GM18907 (cell line): ENCODE measurements around the gene PIGR.

Source experiments
- ATAC-seq: cut with Tn5 transposase; IDR thresholded peaks from one replicate; pipeline ENCODE4 v1.9.1; 2021; ENCODE audit warnings: mild to moderate bottlenecking, moderate library complexity; ENCODE audit not compliant: unreplicated experiment

PIGR gene

DNA sequence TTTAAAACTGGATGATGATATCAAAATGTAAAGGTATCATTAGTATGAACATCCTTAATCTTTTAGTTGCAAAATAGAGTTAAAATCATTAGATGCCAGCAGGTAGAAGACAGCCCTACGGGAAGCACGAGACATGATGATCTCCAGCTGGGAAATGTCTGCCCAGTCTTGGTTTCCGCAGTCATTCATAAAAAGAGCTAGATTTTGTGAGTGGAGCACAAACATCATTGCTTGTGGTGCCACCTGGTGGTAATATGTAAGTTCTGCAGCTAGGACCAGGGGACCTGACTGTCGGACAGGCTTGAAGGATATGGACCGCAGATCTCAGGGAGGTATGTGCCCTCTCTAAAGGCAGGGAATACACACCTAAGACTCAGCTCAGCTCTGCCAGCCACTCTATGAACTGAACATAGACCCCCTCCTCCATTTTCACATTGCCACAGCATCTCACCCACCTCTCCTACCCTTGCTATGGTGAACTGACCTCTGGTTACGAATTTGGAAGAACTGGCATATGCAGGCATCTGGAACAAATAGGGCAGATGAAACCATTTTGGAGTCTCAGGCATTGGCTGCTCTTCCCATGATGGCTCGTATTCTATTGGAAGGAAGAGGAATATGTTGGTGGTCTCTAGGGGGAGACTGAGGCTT lies 33.7 kb downstream of the PIGR start:
- peak; percentile 41 for ATAC-seq

DNA sequence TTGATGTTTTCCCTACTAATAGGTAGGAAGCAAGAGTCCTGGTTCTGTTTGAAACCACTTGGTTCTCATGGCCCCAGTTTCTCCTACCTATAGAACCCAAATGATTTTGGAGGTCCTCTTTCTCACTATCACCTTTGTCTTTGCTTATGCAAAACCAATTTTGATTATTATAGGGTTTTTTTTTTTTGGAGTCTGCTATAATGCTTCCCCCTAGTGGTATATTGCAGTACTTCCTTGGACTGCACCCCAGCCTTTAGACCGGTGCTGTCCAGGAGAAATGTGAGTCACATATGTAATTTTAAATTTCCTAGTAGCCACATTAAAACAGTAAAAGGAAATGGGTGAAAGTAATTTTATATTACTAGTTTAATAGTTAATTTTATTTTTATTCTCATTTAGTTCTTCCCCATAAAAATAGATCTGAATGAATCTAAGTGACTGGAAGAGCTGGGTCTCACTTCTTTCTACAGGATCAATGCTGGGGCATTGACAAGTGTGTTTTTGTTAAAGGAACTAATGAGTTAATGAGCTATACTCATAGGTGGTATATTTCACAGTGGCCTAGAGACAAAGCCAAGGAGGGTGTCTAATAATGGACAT lies 35.1 kb downstream of the PIGR start:
- ATAC-seq: no peak

DNA sequence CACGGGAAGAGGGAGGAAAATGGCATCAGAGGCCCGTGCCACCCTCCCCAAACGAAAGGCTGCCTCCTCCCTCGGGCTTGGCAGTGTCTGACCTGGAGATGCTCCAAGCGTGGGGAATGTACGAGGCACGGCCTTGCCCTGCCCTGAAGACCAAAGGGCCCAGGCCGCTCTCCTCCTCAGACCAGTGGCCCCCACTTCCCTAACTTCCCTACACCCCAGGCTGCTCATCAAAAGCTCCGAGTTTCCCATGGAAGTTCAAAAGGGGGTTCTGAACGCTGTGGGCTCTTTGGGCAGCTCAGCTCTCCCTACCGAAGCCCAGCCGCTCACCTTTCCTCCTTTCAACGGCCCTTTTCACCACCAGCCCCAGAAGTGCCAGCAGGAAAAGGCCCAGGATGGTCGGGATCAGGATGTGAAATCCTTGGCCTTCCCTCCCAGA lies 36.4 kb downstream of the PIGR start:
- no peak for ATAC-seq

DNA sequence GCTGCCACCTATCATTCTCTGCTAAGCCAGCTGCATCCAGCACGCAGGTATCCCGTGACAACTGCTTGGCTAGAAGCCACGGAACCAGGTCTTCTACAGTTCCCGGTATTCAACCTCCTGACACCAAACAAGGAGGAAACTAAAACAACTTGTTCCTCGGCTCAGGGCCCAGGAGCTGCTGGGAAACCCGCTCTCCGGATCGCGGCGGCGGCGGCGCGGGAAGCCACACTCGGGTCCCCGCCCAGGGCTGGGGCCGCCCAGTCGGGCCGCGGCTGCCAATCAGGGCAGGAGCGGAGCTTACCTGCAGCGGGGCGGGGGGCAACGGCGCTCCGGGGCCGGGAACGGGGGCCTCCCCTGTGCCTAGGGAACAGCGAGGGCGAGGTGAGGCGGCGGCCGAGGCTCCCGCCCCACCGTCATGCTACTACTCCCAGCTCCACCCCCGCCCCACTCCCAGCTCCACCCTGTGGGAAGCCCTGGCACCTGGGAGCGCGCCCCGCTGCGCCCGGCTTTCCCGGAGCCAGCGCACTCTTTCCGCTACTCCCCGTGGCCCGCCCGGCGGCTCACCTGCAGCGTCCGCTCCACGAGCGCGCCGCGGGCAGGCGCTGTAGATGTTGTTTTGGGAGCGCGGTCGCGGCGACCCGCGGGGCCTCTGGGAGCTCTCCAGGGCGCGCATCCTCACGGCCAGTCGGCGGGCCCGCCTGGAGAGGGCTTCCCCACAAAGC lies 36.9 kb downstream of the PIGR start:
- ATAC-seq: no peak

DNA sequence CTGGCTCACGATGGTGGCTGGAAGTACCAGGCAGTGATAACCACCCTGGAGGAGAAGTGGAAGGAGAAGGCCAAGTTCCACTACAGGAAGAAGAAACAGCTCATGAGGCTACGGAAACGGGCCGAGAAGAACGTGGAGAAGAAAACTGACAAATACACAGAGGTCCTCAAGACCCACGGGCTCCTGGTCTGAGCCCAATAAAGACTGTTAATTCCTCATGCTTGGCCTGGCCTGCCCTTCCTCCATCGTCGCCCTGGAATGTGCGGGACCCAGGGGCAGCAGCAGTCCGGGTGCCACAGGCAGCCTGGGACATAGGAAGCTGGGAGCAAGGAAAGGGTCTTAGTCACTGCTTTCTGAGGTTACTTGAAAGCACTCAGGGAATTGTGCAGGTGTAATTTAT lies 38.2 kb downstream of the PIGR start:
- no peak for ATAC-seq

DNA sequence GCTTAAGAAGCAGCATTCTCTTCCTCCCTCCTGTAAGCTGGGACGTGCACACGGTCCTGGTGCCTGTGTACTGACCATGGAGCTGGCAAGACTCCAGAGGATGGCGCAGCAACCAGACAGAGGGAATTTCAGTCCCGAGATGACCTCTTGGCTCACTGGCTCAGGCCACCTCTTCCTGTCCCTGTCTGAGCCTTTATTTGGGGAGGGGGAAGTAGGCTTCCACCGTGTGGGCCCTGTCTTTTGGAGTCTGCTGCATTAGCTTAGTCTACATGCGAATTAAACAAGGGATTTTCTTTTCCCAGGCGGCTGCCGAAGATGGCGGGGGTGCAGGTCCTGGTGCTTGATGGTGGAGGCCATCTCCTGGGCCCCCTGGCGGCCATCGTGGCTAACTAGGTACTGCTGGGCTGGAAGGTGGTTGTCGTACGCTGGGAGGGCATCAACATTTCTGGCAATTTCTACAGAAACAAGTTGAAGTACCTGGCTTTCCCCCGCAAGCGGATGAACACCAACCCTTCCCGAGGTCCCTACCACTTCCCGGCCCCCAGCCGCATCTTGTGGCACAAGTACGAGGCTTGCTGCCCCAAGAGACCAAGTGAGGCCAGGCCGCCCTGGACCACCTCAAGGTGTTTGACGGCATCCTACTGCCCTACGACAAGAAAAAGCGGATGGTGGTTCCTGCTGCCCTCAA lies 38.8 kb downstream of the PIGR start:
- no peak for ATAC-seq

DNA sequence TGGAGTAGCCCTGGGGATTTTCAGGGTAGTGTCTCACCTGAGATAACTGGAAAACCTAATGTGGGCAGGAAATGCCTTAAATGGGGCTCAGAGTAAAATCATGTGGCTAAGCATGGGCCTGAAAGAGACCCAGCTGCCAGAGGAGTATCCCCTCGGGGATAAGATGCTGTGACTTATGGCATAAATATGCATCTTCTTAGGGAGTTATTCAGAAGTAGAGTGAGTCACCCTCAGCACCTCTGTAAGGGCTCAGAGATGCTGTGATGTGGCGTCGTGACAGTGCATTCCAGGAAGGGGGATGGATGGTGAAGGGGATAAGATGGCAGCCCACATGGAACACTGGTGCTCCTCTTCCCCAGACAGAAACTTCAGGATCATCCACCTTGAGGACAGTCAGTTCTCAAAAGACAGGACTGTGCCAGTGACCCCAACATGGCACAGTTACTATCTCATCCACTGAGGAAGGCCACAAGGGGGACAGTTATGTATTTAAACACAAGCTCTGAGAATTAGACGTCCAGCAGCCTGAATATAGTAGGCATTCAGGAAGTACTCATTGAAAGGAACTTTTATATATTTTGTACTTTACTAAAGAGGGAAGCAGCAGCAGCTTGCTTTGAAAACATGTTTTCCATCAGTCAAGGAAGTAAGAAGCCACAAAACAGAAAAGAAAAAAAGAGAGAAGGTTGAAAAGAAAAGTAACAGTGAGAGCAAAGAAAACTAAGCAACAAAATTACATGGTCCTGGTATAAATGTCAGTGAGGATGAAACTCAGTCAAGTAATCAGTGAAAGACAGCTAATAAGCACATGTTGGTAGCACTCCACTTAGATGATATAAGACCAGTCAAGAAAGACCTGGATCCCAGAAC lies 40.7 kb downstream of the PIGR start:
- ATAC-seq: peak; percentile 79

DNA sequence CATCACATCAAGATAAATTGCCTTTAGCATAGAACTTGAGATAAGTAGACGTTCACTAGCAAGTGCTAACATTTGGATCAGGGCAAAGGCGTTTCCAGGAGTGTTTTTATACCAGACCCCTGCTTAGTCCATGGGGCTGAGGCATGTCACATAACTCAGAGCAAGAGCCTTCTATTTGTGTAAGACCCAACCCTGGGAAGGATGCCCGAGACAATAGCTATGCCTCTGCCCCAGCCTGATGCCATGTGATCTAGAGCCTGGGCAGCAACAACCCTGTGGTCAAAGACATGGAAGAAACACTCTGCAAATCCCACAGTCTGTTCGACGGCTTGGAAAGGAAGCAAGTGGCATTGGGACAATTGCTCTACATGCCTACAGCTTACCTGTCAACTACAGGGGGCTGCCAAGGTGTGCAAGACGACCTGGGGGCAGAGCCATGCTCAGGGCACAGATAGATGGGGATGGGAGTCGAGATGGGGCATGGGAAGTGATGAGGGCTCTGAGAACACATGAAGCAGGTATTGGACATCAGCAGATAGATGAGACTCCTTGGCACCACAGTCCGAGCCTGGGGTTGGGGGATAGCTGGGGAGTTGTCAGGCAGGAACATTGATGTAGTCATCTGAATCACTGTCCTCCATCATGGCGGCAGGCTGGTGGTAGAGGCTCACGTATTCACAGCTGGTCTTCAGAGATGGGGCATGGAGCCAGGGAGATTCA lies 41.7 kb downstream of the PIGR start:
- ATAC-seq: no peak

DNA sequence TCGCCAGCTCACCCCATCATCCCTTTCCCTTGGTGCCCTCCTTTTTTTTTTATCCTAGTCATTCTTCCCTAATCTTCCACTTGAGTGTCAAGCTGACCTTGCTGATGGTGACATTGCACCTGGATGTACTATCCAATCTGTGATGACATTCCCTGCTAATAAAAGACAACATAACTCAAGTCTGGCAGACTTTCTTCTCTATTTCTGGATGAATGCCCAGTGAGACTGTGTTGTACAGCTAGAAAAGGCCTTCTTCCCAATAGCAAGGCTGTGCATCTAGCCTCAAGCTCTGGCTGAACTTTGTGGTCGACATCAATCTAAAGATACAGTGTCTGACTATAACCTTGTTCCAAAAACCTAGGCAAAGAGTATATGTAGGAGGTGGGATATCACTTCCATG lies 42.6 kb downstream of the PIGR start:
- no peak for ATAC-seq

DNA sequence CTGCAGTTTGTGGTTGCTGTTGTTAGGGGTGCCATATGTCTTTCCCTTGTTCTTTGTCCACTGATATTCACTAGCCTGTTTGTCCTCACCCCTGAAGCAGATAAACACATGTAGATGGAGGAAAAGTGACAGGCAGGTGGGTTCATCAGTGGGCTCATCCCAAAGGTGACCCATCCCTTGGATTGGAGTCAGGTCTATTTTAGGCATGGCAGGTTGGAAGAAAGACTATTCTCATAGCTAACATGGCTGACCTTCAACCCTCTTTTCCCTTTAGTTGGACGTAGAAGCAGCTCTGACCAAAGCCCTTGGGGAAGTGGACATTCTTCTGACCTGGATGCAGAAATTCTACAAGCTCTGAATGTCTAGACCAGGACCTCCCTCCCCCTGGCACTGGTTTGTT lies 43.6 kb downstream of the PIGR start:
- no peak for ATAC-seq

DNA sequence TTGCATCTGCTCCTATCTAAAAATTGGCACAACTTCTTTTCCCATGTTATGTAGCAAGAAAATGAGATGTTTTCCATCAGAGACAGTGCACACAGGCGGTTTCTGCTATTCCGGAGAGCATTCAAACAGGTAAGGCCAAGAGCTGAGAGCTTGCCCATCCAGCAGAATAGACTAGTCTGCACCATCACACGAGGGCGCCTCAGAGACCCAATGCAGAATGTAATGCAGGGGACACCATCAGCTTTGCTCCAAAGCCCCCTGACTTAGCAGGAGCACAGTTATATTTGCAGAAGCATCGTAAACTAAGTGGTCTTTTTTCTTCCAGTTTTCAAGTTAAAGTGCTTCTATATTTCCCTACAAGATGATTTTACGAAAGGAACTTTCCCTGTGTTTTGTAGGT lies 44.3 kb downstream of the PIGR start:
- no peak for ATAC-seq

DNA sequence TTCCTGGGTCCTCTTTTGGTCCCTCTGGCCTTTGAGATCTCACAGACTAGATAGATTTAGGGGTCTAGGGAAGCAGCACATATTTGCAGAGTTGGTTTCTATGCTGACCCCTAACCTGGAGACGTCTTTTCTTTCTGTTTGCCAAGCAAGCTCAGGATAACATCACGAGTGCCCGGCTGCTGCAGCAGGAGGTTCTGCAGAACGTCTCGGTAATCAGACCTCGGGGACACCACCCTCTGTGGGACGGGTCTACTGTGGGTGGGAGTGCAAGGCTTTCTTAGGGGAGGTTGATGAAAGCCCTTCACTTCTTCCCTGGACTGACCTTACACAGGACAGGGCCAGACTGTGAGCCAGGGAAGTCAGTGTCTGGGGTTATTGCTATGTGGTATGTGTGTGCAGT lies 46.1 kb downstream of the PIGR start:
- no peak for ATAC-seq

DNA sequence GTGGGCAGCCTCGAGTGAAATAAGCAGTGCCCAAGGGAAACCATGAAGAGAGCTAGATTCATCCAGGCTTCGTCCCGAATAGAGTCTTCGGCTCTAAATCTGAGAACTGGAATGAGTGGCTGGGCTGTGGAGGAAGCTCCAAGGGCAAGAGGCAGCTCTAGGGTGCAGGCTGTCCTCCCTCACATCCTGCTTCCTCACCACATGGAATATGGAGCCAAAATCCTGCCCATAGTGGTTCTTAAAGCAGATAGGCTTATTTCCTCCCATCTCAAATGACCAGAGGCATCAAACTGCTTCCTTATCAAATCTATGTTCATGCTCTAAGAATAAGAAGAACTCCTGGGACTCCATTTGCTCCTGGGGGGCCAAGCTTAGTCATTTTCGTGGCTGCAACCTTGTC lies 46.5 kb downstream of the PIGR start:
- ATAC-seq: no peak

DNA sequence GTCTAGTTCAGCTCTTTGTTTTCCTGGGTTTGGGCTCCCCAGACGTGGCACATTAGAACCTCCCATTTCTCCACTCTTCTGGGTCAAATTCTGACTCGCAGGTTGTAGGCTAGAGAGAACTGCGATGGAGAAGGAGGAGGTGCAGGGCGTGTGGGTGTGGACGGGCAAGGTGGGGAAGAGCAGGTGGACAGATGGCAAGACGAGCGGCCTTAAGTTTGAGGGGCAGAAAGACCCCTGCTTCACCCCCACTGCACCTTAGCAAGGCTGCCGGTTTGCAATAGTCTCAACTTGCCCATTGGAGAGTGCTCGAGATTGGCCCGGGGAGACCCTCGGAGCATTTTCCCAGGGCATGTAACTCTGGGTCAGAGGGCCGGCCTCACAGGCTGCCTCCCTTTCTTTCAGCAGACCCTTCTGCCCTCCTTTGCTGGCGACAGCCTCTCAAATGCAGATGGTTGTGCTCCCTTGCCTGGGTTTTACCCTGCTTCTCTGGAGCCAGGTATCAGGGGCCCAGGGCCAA lies 47.3 kb downstream of the PIGR start:
- ATAC-seq: no peak

DNA sequence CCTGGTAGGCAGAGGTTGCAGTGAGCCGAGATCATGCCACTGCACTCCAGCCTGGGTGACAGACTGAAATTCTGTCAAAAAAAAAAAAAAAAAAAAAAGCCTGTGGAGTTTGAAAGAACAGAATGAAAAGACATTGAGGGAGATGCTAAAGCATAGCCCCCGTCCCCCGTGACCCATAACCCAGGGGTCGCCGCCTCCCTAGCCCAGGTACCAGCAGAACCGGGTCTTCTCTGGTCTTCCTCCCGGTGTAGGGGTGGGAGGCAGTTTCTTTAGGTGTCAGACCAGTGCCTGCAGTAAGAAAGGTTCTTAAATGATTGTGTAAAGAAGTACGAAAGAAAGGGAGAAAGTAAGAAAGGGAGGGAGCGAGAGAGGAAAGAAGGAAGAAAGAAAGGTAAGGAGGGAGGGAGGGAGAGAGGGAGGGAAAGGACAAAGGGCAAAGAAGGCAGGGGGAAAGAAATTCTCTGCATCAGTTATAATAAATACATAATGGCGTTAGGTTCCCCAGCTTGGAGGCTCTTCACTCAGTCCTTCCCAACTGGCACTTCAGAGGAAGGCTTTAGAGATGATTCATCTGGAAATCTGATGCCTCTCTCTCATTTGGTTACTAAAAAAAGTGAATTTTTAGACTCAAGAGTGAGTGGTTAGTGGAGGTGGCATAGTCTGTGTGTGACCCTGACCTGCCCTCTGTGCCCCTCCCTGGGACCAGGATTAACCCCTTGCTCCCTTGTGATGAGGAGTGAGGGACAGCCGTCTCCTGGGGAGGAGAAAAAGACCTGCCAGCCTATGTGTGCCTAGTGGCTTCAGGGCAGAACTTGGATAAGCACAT lies 48.0 kb downstream of the PIGR start:
- ATAC-seq: no peak

DNA sequence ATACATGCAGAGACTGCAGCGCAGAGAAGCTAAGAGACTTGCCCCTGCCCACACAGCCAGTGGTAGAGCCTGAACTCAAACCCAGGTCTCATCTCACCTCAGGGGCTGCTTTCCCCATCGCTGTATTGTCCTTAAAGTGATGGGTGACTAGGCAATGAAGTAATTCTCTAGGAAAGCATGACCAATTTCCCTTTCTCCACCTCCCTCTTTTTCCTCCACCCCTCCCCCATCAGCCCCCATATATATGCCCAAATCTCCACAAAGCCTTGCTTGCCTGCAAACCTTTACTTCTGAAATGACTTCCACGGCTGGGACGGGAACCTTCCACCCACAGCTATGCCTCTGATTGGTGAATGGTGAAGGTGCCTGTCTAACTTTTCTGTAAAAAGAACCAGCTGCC lies 49.1 kb downstream of the PIGR start, which contains the start of gene IL24:
Gene IL24, plus strand, starts transcription at position 269 of the 400 bp plus-strand sequence. CDS start 390 bp downstream, outside the sequence.
- ATAC-seq: no peak

DNA sequence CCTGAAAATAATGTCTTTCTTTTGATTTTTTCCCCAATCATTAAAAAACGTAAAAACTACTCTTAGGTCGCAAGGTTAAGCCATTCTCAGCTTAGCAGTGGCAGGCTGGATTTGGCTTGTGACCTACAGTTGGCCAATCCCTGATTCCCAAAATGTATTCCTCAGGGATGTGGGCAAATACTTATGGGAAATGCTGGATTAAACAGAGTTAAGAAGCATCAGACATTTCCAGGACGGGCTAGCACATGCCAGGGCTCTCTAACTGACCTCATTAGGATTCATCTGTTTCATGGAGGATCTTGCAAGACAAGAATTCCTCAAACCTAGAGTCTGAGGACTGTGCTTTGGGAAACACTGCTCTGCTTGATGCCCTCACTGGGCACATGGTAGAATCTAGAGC lies 50.0 kb downstream of the PIGR start:
- no peak for ATAC-seq

DNA sequence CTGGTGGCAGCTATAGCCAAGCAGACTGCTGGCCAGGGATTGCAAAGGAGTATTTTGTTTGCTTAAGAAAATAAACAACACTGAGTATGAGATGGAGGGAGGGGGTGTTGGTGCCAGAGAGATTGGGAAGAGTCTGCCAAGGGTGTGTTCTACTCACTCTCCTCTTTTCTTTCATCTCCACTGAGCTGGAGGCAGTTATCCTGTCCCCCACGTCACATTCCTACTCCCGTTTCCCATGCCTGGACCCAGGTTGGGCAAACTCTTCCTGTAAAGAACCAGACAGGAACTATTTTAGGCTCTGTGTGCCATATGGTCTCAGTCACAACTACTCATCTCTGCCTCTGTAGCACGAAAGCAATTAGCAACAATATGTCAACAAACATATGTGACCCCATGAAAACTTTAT lies 50.4 kb downstream of the PIGR start:
- no peak for ATAC-seq

DNA sequence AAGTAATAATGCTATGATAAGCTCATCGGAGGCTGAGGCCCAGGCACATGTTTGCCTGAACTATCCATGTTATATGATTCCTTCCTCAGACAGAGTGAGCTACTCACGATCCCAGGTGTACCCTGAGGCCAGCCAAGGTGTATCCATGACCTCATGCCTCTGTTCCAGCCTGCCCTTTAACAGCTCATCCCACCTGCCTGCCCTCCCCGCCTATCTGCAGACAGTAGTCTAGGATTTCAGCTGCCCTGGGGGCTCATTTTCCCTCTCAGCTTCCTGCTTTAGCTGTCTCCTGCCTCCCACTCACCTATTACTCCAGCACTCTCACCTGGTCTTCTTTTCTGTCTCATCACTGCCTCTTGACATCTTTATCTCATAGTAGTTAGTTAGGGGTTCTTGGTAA lies 50.9 kb downstream of the PIGR start:
- no peak for ATAC-seq
